NCI-H1105 (cell line): ENCODE data around the gene RGS4.

Experiments
- DNase-seq: peaks from one replicate; lab custom pipeline; 2025; lab: John Stamatoyannopoulos, UW

The RGS4 gene

DNA sequence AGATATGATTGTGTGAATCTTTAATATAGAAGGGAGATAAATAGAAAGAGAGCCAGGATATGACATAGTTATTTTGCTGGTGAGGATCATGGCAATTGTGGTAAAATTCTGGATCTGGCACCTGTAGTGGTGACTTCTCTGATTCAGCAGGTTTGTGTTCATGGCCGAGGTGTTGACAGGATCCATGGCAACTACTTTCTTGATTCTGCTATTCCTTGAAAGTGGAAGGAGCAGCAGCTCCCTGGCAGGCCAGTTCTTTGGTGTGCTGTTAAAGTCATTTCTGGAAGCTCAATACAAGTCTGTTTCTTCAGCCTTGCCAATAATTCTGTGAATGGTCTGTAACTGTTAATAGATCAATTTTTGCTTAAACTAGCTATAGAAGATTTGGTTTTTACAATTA is 33.4 kb downstream of the RGS4 start:
- no peak for DNase-seq

DNA sequence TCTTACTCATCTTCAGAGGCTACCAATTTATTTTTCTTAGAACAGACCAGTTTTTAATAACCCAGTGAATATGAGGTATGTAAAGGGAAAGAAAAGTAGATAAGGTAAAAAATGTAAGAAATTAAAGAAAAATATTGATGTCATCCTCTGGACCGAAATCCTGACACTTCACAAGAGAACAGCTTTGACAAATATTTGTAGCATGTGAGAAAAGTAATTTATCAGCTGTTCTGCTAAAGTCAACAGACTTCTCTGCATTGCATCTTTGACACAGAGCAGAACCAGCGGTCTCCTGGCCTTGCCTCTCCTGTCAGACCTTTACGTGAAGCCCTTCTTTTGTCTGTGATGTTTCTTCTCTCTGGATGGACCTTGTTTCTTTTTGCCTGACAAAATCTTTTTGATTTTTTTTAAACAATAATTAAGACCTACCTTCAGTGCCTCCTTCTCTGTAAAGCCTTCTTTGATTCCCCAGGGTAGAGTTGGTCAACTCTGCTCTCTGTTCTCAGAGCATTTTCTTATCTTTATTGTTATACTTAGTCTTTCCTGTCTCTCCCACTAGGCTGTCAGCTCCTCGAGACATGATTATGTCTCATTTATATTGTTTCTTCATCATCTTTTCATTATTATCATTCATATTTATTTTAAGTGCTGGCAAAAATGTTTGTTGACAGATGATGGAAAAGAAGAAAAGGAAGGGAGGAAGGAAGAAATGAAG is 35.4 kb downstream of the RGS4 start:
- DNase-seq: no peak

DNA sequence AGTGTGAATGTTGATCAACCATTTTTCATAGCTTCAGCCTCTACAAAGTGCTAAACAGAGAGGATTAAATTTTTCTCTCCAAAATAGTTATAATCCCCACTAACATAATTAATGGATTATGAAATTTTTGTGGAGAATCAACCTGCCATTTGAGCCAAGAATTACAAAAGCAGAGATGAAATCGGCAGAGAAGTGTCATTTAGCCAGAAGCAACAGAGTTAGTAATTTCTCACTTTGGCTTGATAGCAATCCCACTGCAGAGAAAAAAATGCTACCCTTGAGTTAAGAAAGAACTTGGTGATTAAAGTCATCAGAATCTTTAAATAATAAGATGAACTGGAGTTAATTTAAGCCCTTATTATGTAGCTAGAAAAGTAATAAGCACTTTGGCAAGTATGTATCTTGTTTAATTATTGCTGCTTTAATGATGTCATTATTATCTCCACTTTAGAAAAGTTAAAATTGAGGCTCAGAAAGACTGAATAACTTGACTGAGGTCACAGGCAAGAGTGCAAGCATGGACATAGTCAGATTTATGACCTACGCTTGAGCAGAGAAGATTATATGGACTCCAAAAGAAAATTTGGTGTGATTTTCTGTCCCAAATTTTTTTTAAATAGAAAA is 37.3 kb downstream of the RGS4 start:
- DNase-seq: no peak

DNA sequence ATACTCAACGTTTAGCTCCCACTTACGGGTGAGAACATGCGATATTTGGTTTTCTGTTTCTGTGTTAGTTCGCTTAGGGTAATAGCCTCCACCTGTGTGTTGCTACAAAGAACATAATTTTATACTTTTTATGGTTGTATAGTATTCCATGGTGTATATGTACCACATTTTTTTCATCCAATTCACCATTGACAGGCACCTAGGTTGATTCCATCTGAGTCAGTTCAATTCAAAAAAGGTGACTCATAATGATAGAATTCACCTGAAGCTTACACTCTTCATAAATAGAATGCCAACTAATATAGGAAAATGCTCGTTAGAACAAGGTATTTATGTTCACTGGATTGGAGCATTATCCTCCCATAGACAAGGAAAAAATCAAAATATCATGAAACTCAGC is 38.5 kb downstream of the RGS4 start:
- no peak for DNase-seq

DNA sequence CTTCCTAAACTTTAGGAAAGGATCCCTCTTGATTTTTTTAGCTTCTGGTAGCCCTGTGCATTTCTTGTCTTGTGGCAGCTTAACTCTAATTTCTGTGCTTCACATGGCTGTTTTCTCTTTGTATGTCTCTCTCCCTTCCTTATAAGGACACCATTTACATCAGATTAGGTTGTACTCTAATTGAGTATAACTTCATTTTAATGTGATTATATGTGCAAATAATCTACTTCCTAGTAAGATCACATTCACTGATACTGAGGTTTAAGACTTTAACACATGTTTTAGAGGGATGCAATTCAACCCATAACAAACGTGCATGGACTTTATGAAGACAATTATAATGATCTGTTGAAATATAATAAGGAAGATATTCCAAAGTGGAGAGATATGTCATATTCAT is 46.7 kb downstream of the RGS4 start:
- DNase-seq: no peak

DNA sequence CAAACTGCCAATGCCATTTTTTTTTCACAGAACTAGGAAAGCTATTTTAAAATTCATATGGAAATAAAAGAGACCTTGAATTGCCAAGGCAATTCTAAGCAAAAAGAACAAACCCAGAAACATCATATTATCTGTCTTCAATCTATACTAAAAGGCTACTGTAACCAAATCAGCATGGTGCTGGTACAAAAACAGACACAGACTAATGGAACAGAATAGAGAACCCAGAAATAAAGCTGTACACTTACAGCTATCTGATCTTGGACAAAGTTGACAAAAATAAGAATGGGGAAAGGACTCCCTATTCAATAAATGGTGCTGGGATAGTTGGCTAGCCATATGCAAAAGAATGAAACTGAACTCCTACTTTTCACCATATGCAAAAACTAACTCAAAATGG is 50.5 kb downstream of the RGS4 start:
- no peak for DNase-seq

DNA sequence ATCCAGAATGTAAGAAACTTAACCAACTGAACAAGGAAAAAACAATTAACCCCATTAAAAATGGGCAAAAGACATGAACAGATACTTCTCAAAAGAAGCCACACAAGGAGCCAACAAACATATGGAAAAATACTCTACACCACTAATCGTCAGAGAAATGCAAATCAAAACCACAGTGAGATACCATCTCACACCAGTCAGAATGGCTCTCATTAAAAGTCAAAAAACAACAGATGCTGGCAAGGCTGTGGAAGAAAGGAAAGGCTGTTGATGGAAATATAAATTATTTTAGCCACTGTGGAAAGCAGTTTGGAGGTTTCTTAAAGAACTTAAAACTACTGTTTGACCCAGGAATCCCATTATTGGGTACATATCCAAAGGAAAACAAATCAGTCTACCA is 51.2 kb downstream of the RGS4 start:
- DNase-seq: no peak

DNA sequence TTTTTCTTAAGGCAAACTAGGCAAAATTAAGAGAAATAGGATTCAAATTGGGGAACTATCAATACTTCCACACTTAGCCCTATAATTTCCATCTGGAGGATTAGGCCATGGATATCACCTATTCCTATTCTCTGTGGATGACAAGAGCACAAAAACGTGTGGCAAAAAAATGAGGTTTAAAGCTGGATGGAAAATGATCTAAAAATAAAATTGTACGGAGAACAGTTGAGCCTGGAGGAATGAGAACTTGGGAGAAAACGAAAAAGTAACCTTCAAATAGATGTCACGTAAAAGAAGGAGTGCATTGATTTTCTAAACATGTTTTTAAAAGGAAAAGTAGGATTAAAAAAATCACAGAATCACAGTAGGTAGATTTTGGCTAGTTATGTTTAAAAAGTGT is 55.7 kb downstream of the RGS4 start:
- DNase-seq: no peak
